GM19035 (cell line): ENCODE measurements around the gene GAA.

ENCODE experiments used
- ATAC-seq: cut with Tn5 transposase; IDR thresholded peaks from one replicate; pipeline ENCODE4 v1.9.1; 2021; ENCODE audit not compliant: unreplicated experiment

GAA gene

DNA sequence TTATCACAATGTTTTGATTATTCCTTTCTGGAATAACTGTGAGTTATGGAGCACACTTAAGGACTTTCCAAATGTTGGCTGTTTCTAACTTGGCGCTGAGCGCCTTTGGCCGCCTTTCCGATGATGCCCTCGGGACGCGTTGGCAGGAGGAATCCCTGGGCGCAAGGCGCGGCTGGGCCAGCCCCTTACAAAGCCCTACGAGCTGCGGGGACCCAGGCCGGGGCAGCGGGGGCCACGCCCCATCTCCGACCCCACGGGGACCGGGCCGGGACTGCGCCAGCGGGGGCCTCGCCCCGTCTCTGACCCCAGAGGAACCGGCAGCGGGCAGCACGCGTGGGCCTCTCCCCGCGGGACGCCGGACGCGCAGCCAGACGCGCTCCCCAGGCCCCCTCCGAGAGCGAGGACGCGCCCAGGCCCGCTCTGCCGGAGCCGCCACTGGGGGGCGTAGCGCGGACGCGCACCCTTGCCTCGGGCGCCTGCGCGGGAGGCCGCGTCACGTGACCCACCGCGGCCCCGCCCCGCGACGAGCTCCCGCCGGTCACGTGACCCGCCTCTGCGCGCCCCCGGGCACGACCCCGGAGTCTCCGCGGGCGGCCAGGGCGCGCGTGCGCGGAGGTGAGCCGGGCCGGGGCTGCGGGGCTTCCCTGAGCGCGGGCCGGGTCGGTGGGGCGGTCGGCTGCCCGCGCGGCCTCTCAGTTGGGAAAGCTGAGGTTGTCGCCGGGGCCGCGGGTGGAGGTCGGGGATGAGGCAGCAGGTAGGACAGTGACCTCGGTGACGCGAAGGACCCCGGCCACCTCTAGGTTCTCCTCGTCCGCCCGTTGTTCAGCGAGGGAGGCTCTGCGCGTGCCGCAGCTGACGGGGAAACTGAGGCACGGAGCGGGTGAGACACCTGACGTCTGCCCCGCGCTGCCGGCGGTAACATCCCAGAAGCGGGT is at the start of gene GAA:
Gene GAA (plus strand): TSS at position 571 of the 935 bp plus-strand sequence. CDS start 3,006 bp downstream, outside the sequence.
- peak; percentile 69 for ATAC-seq

DNA sequence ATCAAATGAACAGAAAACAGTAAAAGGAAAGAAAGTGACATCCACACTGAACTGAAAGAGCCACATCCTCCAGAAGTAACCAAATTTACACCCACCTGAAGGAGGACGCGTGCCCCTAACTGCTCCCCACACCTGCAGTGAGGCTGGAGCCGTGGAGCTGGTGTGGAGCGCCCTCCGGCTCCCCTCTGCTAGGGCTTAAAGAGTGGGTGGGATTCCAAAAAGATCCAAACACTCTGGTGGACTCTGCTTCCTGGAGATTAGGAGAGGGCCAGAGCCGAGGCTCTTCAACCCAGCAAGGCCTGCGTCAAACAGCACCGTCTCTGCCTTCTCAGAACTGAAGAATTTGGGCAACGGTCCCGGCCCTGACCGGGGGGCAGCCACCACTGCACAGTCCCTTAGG is 49.7 kb upstream of the GAA start:
- no peak for ATAC-seq

DNA sequence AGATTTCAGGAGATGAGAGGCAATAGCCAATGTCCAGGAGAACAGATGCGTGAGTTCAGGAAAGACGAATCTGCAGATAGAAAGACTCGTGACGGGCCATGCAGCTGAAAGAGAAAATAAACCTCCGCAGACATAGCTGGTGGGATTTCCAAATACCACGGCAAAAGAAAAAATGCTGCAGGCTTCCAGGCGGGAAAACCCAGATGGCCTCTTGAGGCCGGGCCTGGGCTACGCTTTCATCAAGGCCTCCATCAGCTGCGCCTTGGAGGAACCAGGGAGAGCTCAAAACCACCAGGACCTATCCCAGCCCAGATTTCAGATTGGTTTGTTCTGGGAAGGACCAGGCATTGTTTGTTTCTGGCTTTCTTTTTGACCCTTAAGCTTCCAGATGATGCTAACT is 48.3 kb upstream of the GAA start:
- ATAC-seq = no peak

GRCh38 chr17:80055597-80055996 is 45.8 kb upstream of the GAA start:
- ATAC-seq = no peak

DNA sequence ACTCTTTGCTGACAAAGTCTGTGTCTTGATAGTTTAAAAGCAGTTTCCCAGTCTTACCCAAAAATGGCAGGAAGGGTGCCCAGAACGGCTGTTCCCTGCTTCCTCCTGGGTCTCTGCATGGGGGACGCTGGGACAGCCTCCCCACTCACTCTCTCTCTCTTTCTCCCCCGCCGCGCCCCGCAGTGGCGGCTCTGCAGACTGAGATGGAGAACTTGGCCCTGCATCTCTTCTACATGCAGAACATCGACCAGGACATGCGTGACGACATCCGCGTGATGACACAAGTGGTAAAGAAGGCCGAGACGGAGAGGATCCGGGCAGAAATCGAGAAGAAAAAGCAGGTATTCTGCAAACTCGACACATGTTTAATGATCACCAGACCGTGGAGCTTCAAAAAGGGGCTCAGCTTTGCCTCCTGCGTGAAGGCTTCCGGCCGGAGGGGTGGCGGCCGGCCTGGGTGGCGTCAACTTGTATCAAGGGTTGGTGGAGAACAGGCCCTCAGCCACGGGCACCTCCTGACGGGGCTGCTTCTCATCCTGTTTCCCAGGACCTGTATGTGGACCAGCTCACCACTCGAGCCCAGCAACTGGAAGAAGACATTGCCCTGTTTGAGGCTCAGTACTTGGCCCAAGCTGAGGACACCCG is 42.9 kb upstream of the GAA start:
- ATAC-seq = no peak

GRCh38 chr17:80060644-80061043 is 40.7 kb upstream of the GAA start:
- ATAC-seq = no peak

DNA sequence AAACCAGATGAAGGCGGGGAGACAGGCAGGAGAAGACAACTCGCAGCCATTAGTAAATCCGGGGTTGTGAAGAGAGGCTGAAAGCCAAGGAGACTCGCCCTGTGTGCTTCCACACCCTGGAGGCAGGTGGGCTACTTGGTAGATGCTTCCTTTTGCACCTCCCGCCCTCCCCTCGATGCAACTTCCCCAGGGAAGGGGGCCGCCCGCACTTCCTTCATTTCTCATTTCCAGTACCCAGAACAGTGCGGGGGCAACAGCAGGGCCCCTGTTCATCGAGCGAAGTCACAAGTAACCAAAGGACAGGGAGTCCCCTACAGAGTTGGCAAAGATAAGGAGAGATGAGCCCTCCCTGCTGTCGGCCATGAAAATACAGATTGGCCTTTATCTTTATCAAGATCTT is 40.0 kb upstream of the GAA start:
- no peak for ATAC-seq

DNA sequence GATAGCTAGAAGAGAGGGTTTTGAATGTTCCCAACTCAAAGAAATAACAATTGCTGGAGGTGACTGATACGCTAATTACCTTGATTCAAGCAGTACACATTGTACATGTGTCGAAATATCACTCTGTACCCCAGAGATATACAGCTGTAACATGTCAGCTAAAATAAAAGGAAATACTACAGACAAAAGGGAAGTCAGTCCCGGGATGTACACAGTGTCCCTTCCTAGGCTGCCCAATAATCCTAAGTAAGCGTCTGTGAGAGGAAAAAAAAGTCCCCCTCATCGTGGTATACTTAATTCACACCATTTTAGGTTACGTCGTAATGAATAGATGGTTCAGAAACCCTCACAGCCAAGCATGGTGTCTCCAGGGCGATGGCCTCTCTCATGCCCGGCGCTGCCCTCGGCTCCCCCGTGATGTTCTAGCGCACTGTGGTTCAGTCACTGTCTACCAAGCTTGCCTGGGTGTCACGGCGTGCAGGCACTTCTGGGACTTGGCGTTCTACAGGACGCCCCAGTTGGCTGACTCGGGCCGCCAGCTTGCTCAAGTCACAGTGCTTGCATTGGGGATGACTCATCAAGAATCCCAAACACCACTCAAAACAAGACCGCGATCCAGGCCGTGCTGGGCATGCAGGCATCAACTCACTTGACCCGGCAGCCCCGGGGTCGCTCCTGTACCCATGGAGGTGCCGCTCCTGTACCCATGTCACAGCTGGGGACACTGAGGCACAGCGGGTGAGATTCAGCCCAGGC is 37.4 kb upstream of the GAA start:
- ATAC-seq = no peak

- no peak for ATAC-seq
These were observed 36.7 kb upstream of the GAA start for GRCh38 chr17:80064696-80065095.

DNA sequence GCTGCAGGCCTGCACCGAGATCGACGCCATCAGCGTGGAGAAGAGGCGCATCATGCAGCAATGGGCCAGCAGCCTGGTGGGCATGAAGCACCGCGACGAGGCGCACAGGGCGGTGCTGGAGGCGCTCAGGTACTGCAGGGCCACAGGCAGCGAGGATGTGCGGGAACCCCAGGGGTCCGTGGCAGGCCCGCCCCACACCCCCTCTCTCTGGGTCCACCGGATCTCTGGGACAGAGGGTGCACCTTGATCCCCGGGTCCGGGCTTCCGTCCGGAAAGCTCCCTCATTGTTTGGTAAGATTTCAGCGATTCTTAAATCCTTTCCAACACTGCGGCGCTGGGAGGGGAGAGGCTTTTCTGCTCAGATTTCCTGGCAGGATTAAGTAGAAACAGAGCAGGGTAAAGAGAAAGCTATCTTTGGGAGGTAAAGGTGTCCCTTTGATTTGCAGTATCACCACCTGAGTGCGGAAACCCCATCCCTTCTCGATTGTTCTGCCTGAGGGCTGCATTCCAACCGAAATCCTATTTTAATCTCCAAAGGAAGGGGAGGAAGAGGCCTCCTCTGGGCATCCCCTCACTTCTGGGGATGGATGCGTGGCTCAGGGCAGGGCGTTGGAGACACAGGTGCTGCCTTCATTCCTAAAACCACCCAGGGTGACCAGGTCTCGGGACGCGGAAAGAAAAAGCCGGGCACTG is 35.8 kb upstream of the GAA start:
- no peak for ATAC-seq

- ATAC-seq = no peak
These were observed 33.9 kb upstream of the GAA start for GRCh38 chr17:80067393-80067986.

DNA sequence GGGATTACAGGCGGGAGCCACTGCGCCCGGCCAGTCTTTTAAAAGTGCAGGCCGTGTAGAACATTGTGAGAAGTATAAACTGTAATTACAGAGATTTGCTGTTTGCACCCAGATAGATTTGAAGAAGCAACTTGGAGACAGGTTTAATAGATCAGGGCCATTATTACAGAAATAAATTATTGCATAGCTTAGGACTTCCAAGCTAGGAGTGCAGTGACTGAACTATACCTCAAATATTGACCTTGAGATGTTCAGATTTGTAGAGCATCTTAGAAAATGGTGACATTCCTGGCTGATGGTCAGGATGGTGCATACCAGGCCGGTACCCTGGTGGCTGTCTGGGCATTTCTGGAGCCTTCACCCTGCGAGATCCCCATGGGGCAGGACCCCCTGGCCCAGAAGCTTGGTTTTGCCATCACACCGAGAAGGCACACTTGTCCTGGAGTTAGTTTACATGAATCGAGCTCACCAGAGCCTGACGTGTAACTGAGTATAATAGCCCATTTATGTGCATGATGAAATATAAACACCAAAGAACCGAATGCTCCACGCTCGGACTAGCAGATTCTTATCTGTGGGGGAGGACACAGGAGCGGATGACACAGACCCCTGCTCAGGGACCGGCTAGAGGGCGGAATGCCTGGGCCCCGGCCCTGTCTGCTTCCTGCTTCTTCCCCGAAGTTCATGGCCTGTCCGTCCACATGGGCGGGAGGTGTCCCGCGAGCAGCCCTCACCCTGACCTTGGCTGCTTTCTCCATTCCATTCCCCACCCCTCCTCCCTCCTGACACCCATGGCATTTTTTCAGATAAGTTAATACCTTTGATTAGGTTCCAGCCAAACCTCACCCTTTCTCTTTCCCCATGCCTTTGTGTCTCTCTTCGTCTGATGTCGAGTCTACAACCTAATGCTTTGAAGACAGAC is 32.8 kb upstream of the GAA start:
- ATAC-seq = no peak

DNA sequence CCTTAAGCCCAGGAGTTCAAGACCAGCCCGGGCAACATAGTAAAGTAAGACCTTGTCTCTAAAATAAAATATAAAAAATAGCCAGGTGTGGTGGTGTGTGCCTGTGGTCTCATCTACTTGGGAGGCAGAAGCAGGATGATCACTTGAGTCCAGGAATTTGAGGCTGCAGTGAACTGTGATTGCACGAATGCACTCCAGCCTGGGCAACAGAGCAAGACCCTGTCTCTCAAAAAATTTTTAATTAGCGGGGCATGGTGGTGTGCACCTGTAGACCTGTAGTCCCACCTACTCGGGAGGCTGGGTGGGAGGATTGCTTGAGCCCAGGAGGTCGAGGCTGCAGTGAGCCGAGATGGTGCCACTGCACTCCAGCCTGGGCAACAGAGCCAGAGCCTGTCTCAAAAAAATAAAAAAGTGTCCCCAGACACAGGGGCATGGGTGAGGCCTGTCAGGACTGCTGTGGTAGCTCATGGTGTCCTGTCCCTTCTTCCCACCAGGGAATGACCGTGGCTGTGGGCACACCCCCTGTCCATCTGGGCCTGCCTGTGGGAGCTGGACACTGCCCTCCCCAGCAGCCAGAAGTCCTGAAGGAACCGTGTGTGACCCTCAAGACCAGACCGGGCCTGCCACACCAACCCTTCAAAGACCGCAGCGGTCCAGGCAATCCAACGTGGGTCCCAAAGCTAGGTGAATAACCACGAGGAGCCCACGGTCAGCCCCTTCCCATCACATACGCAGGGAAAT is 30.8 kb upstream of the GAA start:
- no peak for ATAC-seq

- ATAC-seq = no peak
These were observed 30.1 kb upstream of the GAA start for GRCh38 chr17:80071116-80071841.

- ATAC-seq = no peak
These were observed 29.0 kb upstream of the GAA start for GRCh38 chr17:80072410-80072809.

DNA sequence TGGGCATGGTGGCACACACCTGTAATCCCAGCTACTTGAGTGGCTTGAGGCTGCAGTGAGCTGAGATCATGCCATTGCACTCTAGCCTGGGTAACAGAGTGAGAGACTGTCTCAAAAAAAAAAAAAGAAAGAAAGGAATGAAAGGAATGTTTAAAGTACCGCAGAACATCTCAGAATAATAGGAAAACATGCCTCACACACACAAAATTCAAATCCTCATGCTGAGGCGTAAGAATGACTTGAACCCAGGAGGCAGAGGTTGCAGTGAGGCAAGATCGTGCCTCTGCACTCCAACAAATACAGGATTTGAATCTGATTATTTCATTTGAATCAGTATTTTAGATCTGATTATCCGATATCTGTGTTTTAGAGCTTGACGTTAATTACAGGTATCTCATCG is 21.3 kb upstream of the GAA start:
- no peak for ATAC-seq

- ATAC-seq = no peak
These were observed 19.8 kb upstream of the GAA start for GRCh38 chr17:80081596-80081995.

GRCh38 chr17:80082403-80083135 is 18.8 kb upstream of the GAA start:
- no peak for ATAC-seq
